Fibroblast of lung (primary cell): Measurements from ENCODE around the gene ZNF521. TPM values are rescaled to one million over a fixed set of nuclear protein-coding genes. Genes with fewer than 3 reads are reported as not detected.

Experiments used
- DNase-seq, 2 donors: peaks; one replicate each; pipeline versions ENCODE4 v3.0.0 to v3.0.0-alpha.2; 2010; ENCODE audit warnings: low read depth in 2 of 2
- H2AFZ ChIP-seq: 2 replicates; pipeline ENCODE4 v1.5.1; 2012; ENCODE audit warnings: low read length, control low read depth, inconsistent platforms
- H3K27ac ChIP-seq: 2 replicates; pipeline ENCODE4 v1.5.1; 2011; ENCODE audit warnings: low read length, control low read depth; ENCODE audit not compliant: insufficient read depth
- H3K27me3 ChIP-seq: 2 replicates; pipeline ENCODE4 v1.5.1; 2011; ENCODE audit warnings: mild to moderate bottlenecking, low read length; ENCODE audit not compliant: control insufficient read depth, insufficient read depth
- H3K36me3 ChIP-seq: 2 replicates; pipeline ENCODE4 v1.5.1; 2011; ENCODE audit warnings: low read length; ENCODE audit not compliant: control insufficient read depth, insufficient read depth
- H3K4me1 ChIP-seq: 2 replicates; pipeline ENCODE4 v1.5.1; 2011; ENCODE audit warnings: low read length; ENCODE audit not compliant: control insufficient read depth, insufficient read depth; ENCODE audit errors: extremely low read depth
- H3K4me2 ChIP-seq: 2 replicates; pipeline ENCODE4 v1.5.1; 2011; ENCODE audit warnings: low read length, control low read depth; ENCODE audit not compliant: insufficient read depth; ENCODE audit errors: extremely low read depth
- H3K4me3 ChIP-seq, 4 experiments: fragments of 200-600 bp in 1 of 4; sonication (generic) in 1 of 4; replicated peaks in 1 of 4; 2 replicates each; pipeline ENCODE4 v1.5.1; 2011 to 2016; ENCODE audit warnings: low read length in 4 of 4, low read depth in 3 of 4, mild to moderate bottlenecking in 3 of 4, control low read depth in 2 of 4, inconsistent platforms in 1 of 4, mixed read lengths in 1 of 4; ENCODE audit not compliant: insufficient read depth in 1 of 4; ENCODE audit errors: control extremely low read depth in 1 of 4
- H3K79me2 ChIP-seq: 2 replicates; pipeline ENCODE4 v1.5.1; 2012; ENCODE audit warnings: mild to moderate bottlenecking, low read length, inconsistent platforms; ENCODE audit not compliant: control insufficient read depth, insufficient read depth
- H3K9ac ChIP-seq: 2 replicates; pipeline ENCODE4 v1.5.1; 2011; ENCODE audit warnings: mild to moderate bottlenecking, low read length, control low read depth; ENCODE audit not compliant: insufficient read depth
- H3K9me3 ChIP-seq: 2 replicates; pipeline ENCODE4 v1.5.1; 2012; ENCODE audit warnings: low read depth, low read length; ENCODE audit not compliant: control insufficient read depth, insufficient read depth
- H4K20me1 ChIP-seq: 2 replicates; pipeline ENCODE4 v1.5.1; 2011; ENCODE audit warnings: low read length; ENCODE audit not compliant: control insufficient read depth, insufficient read depth; ENCODE audit errors: extremely low read depth
- EZH2 ChIP-seq: IDR thresholded peaks from 2 replicates; pipeline ENCODE4 v1.5.1; 2012; ENCODE audit warnings: low read length, control low read depth, mild to moderate bottlenecking; ENCODE audit errors: missing control alignments
- polyA plus RNA-seq, 2 donors: library from polyadenylated mRNA; depleted of rRNA in 1 of 2; stranded (reverse) in 1 of 2; unstranded in 1 of 2; fragments of >200 nt; gene quantifications; 2 replicates each; pipeline ENCODE4 v1.2.1, GENCODE V29; 2011 to 2012; ENCODE audit warnings: missing spikeins in 1 of 2
- total RNA-seq: library from RNA; depleted of rRNA; stranded (reverse); fragments of >200 nt; gene quantifications from 2 replicates; pipeline ENCODE4 v1.2.1, GENCODE V29; 2014
- TF ChIP-seq, protein P1 (sequence below), 2 donors: IDR thresholded peaks in 1 of 2; conservative IDR thresholded peaks in 1 of 2; 1 replicate in 1 of 2; 2 replicates in 1 of 2; pipeline ENCODE4 v1.5.1; 2011 to 2012; ENCODE audit warnings: low read length in 2 of 2, control low read depth in 1 of 2, inconsistent platforms in 1 of 2, low read depth in 1 of 2, mild to moderate bottlenecking in 1 of 2

ZNF521 gene
- total and polyA plus RNA-seq, 2 donors (not counting 1 experiment from before 2014, with no cell fraction given): 25.2 to 43.6 TPM

DNA sequence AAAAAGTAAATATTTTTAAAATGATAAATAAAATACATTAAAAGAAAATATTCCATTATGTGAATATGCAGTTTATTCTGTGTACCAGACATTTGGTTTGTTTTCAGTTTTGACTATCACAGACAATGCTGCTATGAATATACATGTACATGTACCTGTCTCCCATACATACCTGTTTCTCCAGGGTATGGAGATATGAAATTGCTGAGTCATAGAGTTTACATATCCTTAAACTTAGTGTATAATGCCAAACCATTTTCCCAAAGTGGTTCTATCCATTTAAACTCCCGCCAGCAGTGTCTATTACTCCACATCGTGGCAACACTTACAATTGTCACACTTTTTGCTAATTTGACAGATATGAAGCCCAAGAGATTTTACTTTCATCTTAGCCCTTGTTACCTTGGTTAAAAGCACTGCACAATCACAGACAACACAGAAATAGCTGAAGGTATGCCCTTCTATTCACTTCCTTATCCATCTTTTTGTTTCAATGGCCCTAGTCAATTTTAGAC, 56.3 kb downstream of the ZNF521 start:
- Histone ChIP-seq H4K20me1 (no peaks in the 10 kb centered on the region), H3K79me2 (peaks cover 2% of the 10 kb centered on the region), H3K27me3 (no peaks in the 10 kb centered on the region), H3K36me3 (no peaks in the 10 kb centered on the region), H3K9ac (no peak overlapping the region), H2AFZ (no peak overlapping the region), H3K4me1 (peaks cover 13% of the 10 kb centered on the region), H3K27ac (no peak overlapping the region), H3K9me3 (no peaks in the 10 kb centered on the region), H3K4me3 (no peak overlapping the region), H3K4me2 (no peak overlapping the region)
- no peak for DNase-seq
- TF ChIP-seq, protein P1, sequence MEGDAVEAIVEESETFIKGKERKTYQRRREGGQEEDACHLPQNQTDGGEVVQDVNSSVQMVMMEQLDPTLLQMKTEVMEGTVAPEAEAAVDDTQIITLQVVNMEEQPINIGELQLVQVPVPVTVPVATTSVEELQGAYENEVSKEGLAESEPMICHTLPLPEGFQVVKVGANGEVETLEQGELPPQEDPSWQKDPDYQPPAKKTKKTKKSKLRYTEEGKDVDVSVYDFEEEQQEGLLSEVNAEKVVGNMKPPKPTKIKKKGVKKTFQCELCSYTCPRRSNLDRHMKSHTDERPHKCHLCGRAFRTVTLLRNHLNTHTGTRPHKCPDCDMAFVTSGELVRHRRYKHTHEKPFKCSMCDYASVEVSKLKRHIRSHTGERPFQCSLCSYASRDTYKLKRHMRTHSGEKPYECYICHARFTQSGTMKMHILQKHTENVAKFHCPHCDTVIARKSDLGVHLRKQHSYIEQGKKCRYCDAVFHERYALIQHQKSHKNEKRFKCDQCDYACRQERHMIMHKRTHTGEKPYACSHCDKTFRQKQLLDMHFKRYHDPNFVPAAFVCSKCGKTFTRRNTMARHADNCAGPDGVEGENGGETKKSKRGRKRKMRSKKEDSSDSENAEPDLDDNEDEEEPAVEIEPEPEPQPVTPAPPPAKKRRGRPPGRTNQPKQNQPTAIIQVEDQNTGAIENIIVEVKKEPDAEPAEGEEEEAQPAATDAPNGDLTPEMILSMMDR (conservative IDR thresholded peaks at IDR 0.05 in 1 of 2, IDR thresholded peaks at IDR 0.05 in 1 of 2; ENCODE audit: low read depth in 1 of 2, low read length in 2 of 2): no peak
- TF ChIP-seq EZH2: no peak

DNA sequence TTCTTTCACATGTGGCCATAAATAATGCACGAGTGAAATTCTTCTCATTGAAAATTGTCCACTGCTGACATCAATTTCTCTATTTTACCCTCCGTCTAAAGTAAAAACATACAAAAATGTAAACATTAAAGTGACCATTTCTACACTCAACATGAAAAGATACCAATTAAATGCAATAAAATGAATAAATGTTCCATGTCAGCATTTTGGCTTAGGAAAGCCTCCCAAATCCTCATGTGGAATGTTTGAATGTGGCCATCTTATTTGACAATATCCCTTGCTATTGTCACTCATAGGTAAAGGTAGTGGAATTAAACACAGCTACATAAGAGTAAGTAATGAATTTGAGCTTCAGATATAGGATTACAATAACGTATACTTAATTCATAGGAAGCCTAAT, 60.8 kb downstream of the ZNF521 start:
- TF ChIP-seq, protein P1 (conservative IDR thresholded peaks at IDR 0.05 in 1 of 2, IDR thresholded peaks at IDR 0.05 in 1 of 2; ENCODE audit: low read depth in 1 of 2, low read length in 2 of 2): no peak
- no peak for TF ChIP-seq EZH2
- H3K9ac ChIP-seq: no peak overlapping the region
- H3K27ac ChIP-seq: no peak overlapping the region
- H3K4me1 ChIP-seq: peaks cover 11% of the 10 kb centered on the region
- no peak overlapping the region for H3K4me2 ChIP-seq
- H3K4me3 ChIP-seq: no peak overlapping the region
- no peaks in the 10 kb centered on the region for H3K27me3 ChIP-seq
- no peak overlapping the region for H2AFZ ChIP-seq
- no peaks in the 10 kb centered on the region for H3K79me2 ChIP-seq
- H4K20me1 ChIP-seq: no peaks in the 10 kb centered on the region
- H3K9me3 ChIP-seq: no peaks in the 10 kb centered on the region
- DNase-seq: no peak
- no peaks in the 10 kb centered on the region for H3K36me3 ChIP-seq

DNA sequence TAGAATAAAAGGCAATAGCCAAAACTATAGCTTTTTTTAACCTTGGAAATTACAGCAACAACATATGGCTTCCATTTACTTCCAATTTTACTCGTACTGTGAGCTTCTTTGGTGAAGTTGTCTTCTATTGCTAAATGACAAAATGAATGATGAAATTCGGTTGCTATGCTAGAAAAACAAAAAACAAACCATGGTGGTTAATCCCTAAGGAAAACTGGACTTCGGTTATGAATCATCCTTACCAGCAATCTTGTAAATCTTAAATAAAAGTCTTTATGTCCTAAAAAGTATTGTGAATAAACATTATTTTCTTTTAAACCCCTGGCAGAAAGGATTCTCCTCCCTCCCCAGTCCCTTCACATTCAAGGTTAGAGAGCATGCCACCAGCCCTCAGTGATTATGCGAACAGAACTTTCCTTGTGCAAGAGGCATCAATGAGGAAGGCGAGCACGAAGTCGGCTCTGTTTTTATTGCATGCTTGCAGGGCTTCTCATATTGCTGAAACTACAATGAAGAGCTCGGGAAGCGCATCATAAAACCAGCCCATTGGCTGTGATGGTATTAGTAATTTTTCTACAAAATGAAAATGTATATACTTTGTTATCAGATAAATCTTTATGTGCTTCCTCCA, 62.9 kb downstream of the ZNF521 start:
- no peak for TF ChIP-seq EZH2
- TF ChIP-seq, protein P1 (conservative IDR thresholded peaks at IDR 0.05 in 1 of 2, IDR thresholded peaks at IDR 0.05 in 1 of 2; ENCODE audit: low read depth in 1 of 2, low read length in 2 of 2): no peak
- Histone ChIP-seq H3K79me2 (no peaks in the 10 kb centered on the region), H3K27me3 (no peaks in the 10 kb centered on the region), H3K9ac (no peak overlapping the region), H3K36me3 (no peaks in the 10 kb centered on the region), H3K4me3 (peak overlapping the region in 1 of 4 experiments; percentile 52), H3K27ac (peak overlapping the region; percentile 87), H3K9me3 (no peaks in the 10 kb centered on the region), H2AFZ (no peak overlapping the region), H3K4me1 (peaks cover 17% of the 10 kb centered on the region), H3K4me2 (peak overlapping the region; percentile 75), H4K20me1 (no peaks in the 10 kb centered on the region)
- peak; percentile 83 to 97 for DNase-seq
